Aorta (tissue), 5 donors: ENCODE measurements around the gene KRTAP10-3. TPM values are rescaled to one million over a fixed set of nuclear protein-coding genes. Genes with fewer than 3 reads are reported as not detected.
A peak's percentile ranks its signal among the peaks of the same experiment; 100 is the strongest.
"Not testable (repeated sequence)": the region's sequence is repeated elsewhere in the genome, so short reads cannot be mapped to it uniquely, and the experiment has no call there.

Experiments
- ATAC-seq: fragments of 200-7000 bp; cut with Tn5 transposase; one replicate; pipeline ENCODE4 v1.9.1; 2022; ENCODE audit warnings: moderate library complexity; ENCODE audit not compliant: low FRiP score
- DNase-seq, 2 donors: peaks; one replicate each; pipeline ENCODE4 v3.0.0-alpha.2; 2020
- H3K27ac ChIP-seq, 2 donors: one replicate each; pipeline ENCODE4 v1.5.1; 2013; ENCODE audit warnings: low read length in 2 of 2, mild to moderate bottlenecking in 2 of 2, moderate library complexity in 2 of 2, control low read depth in 1 of 2, inconsistent platforms in 1 of 2, low read depth in 1 of 2
- H3K27me3 ChIP-seq, 2 donors: one replicate each; pipeline ENCODE4 v1.6.1; 2013; ENCODE audit warnings: control low read depth in 1 of 2, low read length in 1 of 2, mild to moderate bottlenecking in 1 of 2, moderate library complexity in 1 of 2; ENCODE audit not compliant: insufficient read depth in 2 of 2, control insufficient read depth in 1 of 2
- H3K36me3 ChIP-seq, 2 donors: one replicate each; pipeline ENCODE4 v1.6.1; 2013; ENCODE audit warnings: control low read depth in 1 of 2, low read length in 1 of 2, mild to moderate bottlenecking in 1 of 2; ENCODE audit not compliant: insufficient read depth in 2 of 2, control insufficient read depth in 1 of 2
- H3K4me1 ChIP-seq, 2 donors: one replicate each; pipeline ENCODE4 v1.6.1; 2013; ENCODE audit warnings: low read length in 2 of 2, control low read depth in 1 of 2, mild to moderate bottlenecking in 1 of 2, moderate library complexity in 1 of 2; ENCODE audit not compliant: insufficient read depth in 2 of 2, control insufficient read depth in 1 of 2
- H3K4me3 ChIP-seq, 2 donors: one replicate each; pipeline ENCODE4 v1.5.1; 2013; ENCODE audit warnings: low read length in 2 of 2, control low read depth in 1 of 2, mild to moderate bottlenecking in 1 of 2
- H3K9me3 ChIP-seq: one replicate; pipeline ENCODE4 v1.6.1; 2013; ENCODE audit warnings: mild to moderate bottlenecking, low read length; ENCODE audit not compliant: control insufficient read depth
- WGBS, 2 donors: extraction: QIAGEN DNeasy Blood & Tissue Kit; methylation state at CpG; one replicate each; pipeline ENCODE4 v1.1.7; 2013; 5-methylcytosine and 5-hydroxymethylcytosine counted together
- intact Hi-C, 2 donors: fragments of 100-400 bp; cut with DNase I; formaldehyde crosslinking; loops; one replicate each; pipeline versions ENCODE4 v1.14.2 to v1.15.0; 2022
- polyA plus RNA-seq, 2 donors: library from polyadenylated mRNA; stranded (reverse); fragments of 200-250 nt; gene quantifications; one replicate each; pipeline ENCODE4 v1.2.3, GENCODE V29; 2013
- total RNA-seq, 2 donors: library from RNA; stranded (reverse); fragmentation: NEBNext Ultra II Directional; extraction: Animal tissue kit (Norgen Biotek cat#: 25700); gene quantifications; one replicate each; pipeline ENCODE4 v1.2.1, GENCODE V29; 2021
- donor health status: healthy with polysubstance abuse.
- donor health status: Bipolar disorder and iron deficiency.
- donor health status: DM: no; HTN: no; CAD: no.
- donor health status: DM: no; HTN: no; CAD: no.
- donor health status: DM: yes; HTN: yes; CAD: no.

KRTAP10-3 gene
- total and polyA plus RNA-seq, 4 donors, result not detected

DNA sequence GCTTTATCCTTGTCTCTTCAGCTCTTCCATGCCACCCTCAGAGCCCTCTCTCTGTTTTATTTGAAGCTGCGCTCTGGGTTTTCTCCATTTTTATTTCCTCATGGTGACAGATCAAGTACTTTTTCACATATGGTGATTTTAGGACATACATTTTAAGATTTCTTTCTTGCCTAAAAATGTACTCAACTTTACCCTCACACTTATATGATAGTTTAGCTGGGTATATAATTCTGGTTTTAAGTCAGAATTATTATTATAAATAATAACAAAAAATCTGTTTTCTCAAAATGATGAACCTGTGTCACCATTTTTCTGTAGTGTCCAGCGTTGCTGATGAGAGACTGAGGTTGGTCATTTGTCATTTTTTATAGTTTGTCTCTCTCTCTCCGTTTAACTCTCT is 22.6 kb upstream of the KRTAP10-3 start:
- Histone ChIP-seq H3K36me3 (no peaks in the 10 kb centered on the region), H3K4me1 (no peaks in the 10 kb centered on the region), H3K4me3 (no peak overlapping the region), H3K9me3 (peaks cover 9% of the 10 kb centered on the region), H3K27me3 (no peaks in the 10 kb centered on the region), H3K27ac (no peak overlapping the region)
- 95 to 96% methylated on average over 3 of the region's 3 CpGs for WGBS, 2 donors
- ATAC-seq (no peak), DNase-seq (no peak)
- intact Hi-C loops, result no loop called here

DNA sequence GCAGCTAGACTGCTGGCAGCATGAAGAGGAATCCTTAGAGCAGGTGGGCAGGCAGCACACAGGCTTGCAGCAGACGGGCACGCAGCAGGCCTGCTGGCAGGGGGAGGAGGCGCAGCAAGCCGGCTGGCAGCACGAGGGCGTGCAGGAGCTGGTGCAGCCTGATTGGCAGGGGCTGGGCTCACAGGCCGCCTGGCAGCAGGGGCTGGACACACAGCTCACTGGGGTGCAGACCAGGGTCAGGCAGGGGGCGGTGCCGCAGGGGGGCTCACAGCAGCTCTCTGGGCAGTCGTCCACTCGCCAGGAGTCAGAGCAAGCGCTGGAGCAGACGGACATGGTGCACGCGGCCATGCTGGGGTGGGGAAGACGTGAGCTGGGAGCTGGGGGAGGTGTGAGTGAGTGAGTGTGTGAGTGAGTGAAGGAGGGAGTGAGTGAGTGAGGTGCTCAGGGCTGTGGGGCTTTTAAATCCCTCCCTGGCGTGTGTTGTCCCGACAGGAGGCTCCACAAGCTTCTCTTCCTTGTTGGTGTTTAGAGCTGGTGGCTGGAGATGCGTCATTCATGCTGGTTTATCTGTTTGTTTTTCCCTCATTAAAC is 21.7 kb upstream of the KRTAP10-3 start, which contains the start of gene KRTAP10-5:
KRTAP10-5 (minus strand) TSS at position 374 of the 591 bp plus-strand sequence; CDS start at position 348, 26 bp downstream.
- H3K36me3 ChIP-seq, H3K27ac ChIP-seq, ATAC-seq, H3K9me3 ChIP-seq, H3K27me3 ChIP-seq, H3K4me3 ChIP-seq, intact Hi-C loops, H3K4me1 ChIP-seq: not testable (repeated sequence)
- DNase-seq, result peak in 1 of 2 donors; percentile 50
- WGBS, 2 donors, result 31 to 45% methylated on average over 17 to 19 of the region's 19 CpGs

DNA sequence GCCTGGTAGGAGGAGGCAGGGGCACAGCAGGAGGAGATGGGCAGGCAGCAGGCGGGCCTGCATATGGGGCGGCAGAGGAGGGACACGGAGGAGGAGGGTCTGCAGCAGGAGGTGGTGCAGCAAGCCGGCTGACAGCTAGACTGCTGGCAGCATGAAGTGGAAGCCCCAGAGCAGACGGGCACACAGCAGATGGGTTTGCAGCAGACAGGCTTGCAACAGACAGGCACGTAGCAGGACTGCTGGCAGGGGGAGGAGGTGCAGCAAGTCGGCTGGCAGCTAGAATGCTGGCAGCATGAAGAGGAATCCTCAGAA is 21.2 kb upstream of the KRTAP10-3 start:
- WGBS, 2 donors, result 73 to 74% methylated on average over 6 to 7 of the region's 7 CpGs
- Histone ChIP-seq H3K4me1 (no peaks in the 10 kb centered on the region), H3K36me3 (no peaks in the 10 kb centered on the region), H3K27me3 (no peaks in the 10 kb centered on the region), H3K4me3 (no peak overlapping the region), H3K27ac (no peak overlapping the region), H3K9me3 (peaks cover 7% of the 10 kb centered on the region)
- DNase-seq, result no peak
- no peak for ATAC-seq
- intact Hi-C loops, result no loop called here

DNA sequence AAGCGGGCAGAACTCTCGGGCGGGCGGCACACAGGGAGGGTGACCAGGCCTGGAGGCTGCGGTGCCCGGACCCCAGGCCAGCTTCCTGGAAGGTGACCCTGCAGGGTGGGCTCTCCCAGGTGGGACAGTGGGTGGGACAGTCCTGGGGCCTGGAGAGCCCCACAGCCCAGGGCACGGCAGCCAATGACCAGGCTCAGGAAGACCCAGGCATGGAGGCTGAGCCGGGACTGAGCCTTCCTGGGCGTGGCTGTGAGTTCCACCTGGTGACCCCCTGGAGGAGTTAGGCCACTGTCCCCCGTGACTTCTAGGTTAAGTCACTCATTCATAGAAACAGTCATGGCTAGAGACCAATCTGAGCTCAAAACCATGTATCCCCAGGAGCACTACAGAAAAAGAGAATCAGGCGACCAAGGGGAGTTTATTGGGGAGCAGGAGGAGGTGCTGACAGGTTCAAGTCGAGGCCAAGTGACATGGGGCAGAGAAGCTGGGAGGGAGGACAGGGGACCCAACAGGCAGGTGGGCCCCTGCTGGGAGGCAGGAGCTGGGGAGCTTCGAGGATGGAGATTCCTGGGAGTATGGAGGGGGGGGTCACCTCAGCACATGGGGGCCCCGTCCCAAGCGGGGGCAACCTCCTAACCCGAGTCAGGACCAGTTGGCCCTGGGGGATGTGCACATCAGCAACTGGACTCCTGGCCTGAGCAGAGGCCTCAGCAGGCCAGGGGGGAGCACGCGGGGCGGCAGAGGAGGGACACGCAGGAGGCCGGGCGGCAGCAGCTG is 20.6 kb upstream of the KRTAP10-3 start:
- Histone ChIP-seq H3K4me1 (no peaks in the 10 kb centered on the region), H3K9me3 (peaks cover 7% of the 10 kb centered on the region), H3K36me3 (no peaks in the 10 kb centered on the region), H3K4me3 (no peak overlapping the region), H3K27me3 (no peaks in the 10 kb centered on the region), H3K27ac (no peak overlapping the region)
- intact Hi-C loops, result no loop called here
- WGBS, 2 donors, result 77 to 85% methylated on average over 15 to 22 of the region's 22 CpGs
- DNase-seq, result peak in 1 of 2 donors; percentile 60
- peak; percentile 33 for ATAC-seq

DNA sequence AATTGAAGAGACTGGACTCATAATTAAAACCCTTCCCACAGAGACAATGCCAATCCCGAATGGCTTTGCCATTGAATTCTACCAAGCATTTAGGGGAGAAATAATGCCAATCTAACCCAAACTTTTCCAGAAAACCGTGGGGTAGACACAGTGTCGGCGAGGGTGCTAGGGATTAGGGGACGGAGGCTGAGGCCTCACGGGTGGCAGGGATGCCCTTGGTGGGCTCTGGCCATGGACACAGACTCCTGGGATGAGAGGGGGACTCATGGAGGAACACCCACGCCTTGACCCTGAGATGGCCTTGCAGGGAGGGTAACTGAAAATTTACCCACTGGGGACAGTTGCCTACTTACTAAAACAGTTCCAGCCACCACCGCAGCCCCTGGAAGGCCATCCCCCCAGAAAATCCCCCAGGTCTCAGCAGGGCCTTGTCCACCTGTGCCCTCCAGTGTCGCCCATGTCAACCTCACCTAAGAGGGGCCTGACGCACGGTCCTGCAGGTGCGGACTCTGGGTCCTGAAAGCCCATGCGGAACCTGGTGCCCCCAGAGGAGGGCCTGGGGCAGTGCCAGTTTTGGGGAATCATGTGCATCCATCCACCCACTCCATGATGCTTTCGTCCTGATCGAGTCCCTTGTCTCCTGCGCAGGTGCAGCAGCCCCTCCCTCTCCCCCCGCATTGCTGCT is 19.9 kb upstream of the KRTAP10-3 start:
- no peak overlapping the region for H3K4me3 ChIP-seq
- intact Hi-C loops, result no loop called here
- H3K27ac ChIP-seq, result no peak overlapping the region
- peaks cover 7% of the 10 kb centered on the region for H3K9me3 ChIP-seq
- ATAC-seq (peak; percentile 24), DNase-seq (peak in 1 of 2 donors; percentile 64)
- no peaks in the 10 kb centered on the region for H3K4me1 ChIP-seq
- no peaks in the 10 kb centered on the region for H3K27me3 ChIP-seq
- 95 to 97% methylated on average over 17 of the region's 17 CpGs for WGBS, 2 donors
- H3K36me3 ChIP-seq, result no peaks in the 10 kb centered on the region

DNA sequence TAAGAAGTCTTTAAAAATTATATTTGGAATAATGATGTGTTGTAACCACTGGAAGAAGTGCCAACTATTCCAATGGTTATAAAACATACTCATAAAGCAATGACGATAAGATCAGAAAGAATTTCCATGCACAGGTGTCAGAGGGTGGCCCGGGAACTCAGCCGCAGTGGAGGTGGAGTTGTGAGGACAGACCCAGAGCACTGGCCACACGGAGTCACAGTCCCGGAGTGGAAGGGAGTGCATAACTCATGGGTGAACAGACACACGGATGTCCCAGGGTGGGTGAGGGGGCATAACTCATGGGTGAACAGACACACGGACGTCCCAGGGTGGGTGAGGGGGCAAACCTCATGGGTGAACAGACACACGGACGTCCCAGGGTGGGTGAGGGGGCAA is 17.4 kb upstream of the KRTAP10-3 start:
- Histone ChIP-seq H3K27me3 (no peaks in the 10 kb centered on the region), H3K4me3 (no peak overlapping the region), H3K4me1 (no peaks in the 10 kb centered on the region), H3K36me3 (no peaks in the 10 kb centered on the region), H3K27ac (no peak overlapping the region), H3K9me3 (peaks cover 5% of the 10 kb centered on the region)
- WGBS, 2 donors, result 80 to 85% methylated on average over 10 of the region's 10 CpGs
- ATAC-seq (no peak), DNase-seq (peak in 1 of 2 donors; percentile 49)
- intact Hi-C loops, result no loop called here

DNA sequence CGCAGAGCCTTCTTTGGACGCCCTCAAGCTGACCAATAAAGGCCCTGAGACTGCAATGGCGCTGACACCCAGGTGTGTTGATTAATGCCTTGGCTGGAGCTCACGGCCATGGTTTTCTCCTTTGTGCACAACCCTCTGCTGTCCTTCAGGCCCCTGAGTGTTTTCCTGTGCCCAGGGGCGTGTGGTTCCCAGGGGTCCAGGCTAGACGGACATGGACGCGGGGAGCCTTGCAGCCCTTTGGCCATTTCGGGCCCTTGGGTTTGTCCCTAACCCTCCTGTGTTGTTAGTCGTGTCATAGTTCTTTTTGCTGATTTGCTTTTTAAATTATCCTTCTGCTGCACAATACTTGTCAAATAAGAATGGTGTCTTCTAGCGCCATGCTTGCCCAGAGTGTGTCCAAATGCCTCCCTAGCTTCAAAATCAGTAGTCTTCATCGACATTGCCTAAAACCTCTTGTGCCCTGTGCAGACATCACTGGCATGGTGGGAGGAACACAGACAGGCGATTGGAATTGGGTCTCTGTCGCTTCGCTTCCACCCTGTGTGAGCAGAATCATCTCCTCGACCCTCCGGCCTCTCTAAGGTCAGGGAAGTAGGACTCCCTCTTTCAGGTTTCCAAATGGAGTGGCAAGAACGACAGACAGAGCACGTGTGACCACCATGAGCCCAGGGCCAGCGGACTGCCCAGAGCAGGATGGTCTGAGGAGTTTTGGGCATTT is 16.9 kb upstream of the KRTAP10-3 start:
- 91 to 92% methylated on average over 20 of the region's 20 CpGs for WGBS, 2 donors
- peaks cover 4% of the 10 kb centered on the region for H3K9me3 ChIP-seq
- H3K27me3 ChIP-seq, result no peaks in the 10 kb centered on the region
- no peak overlapping the region for H3K4me3 ChIP-seq
- no peaks in the 10 kb centered on the region for H3K36me3 ChIP-seq
- ATAC-seq, result no peak
- no peaks in the 10 kb centered on the region for H3K4me1 ChIP-seq
- peak in 1 of 2 donors; percentile 65 for DNase-seq
- H3K27ac ChIP-seq, result no peak overlapping the region
- intact Hi-C loops, result no loop called here

DNA sequence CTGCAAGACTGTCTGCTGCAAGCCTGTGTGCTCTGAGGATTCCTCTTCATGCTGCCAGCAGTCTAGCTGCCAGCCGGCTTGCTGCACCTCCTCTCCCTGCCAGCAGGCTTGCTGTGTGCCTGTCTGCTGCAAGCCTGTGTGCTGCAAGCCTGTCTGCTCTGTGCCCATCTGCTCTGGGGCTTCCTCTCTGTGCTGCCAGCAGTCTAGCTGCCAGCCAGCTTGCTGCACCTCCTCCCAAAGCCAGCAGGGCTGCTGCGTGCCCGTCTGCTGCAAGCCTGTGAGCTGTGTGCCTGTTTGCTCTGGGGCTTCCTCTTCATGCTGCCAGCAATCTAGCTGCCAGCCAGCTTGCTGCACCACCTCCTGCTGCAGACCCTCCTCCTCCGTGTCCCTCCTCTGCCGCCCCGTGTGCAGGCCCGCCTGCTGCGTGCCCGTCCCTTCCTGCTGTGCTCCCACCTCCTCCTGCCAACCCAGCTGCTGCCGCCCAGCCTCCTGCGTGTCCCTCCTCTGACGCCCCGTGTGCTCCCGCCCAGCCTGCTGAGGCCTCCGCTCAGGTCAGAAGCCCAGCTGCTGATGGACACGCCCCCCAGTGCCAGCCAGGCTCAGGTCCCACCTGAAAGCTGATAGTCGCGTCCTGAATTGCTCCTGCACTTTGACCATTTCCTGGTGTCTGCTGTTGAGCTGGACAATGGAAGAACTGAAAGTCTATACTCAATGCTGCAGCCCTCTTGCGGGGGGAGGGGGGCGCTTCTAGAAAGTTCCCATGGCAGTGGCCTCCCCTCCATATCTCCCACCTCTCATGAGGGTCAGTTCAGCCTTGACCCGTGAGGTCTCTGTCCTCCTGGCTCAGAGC is 16.1 kb upstream of the KRTAP10-3 start:
- DNase-seq, result peak in 1 of 2 donors; percentile 35
- Histone ChIP-seq H3K27me3 (no peaks in the 10 kb centered on the region), H3K4me3 (no peak overlapping the region), H3K9me3 (peaks cover 6% of the 10 kb centered on the region), H3K4me1 (no peaks in the 10 kb centered on the region), H3K36me3 (no peaks in the 10 kb centered on the region), H3K27ac (no peak overlapping the region)
- no peak for ATAC-seq
- intact Hi-C loops, result no loop called here
- 51 to 62% methylated on average over 18 to 21 of the region's 21 CpGs for WGBS, 2 donors
